HEK293 (cell line): ENCODE data around the gene TMCO1.

Experiments used
- CTCF ChIA-PET: fragments of 350-600 bp; formaldehyde crosslinking; extraction: SDS; loops from one replicate; lab custom pipeline; 2021; ENCODE audit warnings: antibody characterized with exemption; lab: Yijun Ruan, JAX
- POLR2A ChIA-PET: fragments of 300-600 bp; formaldehyde crosslinking; extraction: SDS; loops from one replicate; lab custom pipeline; 2020; ENCODE audit warnings: antibody characterized with exemption, inconsistent platforms; lab: Yijun Ruan, JAX
- H3K27ac ChIP-seq: fragments of 200-500 bp; sonication (Bioruptor generic); 2 replicates; pipeline ENCODE4 v1.5.1; 2014; ENCODE audit warnings: low read depth, low read length, control low read depth, inconsistent platforms; ENCODE audit errors: extremely low read depth
- H3K36me3 ChIP-seq, 2 experiments: fragments of 200-500 bp in 1 of 2; sonication (Bioruptor generic) in 1 of 2; 1 replicate in 1 of 2; 2 replicates in 1 of 2; pipeline ENCODE4 v1.5.1; 2014 to 2017; ENCODE audit warnings: inconsistent platforms in 2 of 2, low read length in 2 of 2; ENCODE audit not compliant: control insufficient read depth in 2 of 2, insufficient read depth in 1 of 2
- H3K4me1 ChIP-seq: fragments of 200-500 bp; sonication (Bioruptor generic); 2 replicates; pipeline ENCODE4 v1.5.1; 2014; ENCODE audit warnings: mild to moderate bottlenecking, low read length, inconsistent platforms; ENCODE audit not compliant: control insufficient read depth, insufficient read depth
- H3K4me3 ChIP-seq: 2 replicates; pipeline ENCODE4 v1.5.1; 2011; ENCODE audit warnings: low read depth, mild to moderate bottlenecking, control low read depth, low read length, moderate library complexity
- H3K9me3 ChIP-seq: fragments of 200-500 bp; sonication (Bioruptor generic); 2 replicates; pipeline ENCODE4 v1.5.1; 2014; ENCODE audit warnings: low read depth, low read length, inconsistent platforms; ENCODE audit not compliant: control insufficient read depth, insufficient read depth
- GLI2 ChIP-seq: fragments of 450-650 bp; formaldehyde crosslinking; IDR thresholded peaks from 2 replicates; pipeline ENCODE4; 2017; ENCODE audit warnings: missing biosample characterization, missing genetic modification characterization, low read depth, borderline replicate concordance
- GLIS1 ChIP-seq: fragments of 450-650 bp; formaldehyde crosslinking; IDR thresholded peaks from 2 replicates; pipeline ENCODE4 v1.5.1; 2016; ENCODE audit warnings: missing biosample characterization, missing genetic modification characterization
- HOXD13 ChIP-seq: sonication (generic); formaldehyde crosslinking; IDR thresholded peaks from 2 replicates; pipeline ENCODE4 v1.8.0; 2022; ENCODE audit warnings: missing genetic modification reagents, borderline replicate concordance
- IKZF3 ChIP-seq: fragments of 450-650 bp; IDR thresholded peaks from 2 replicates; pipeline ENCODE4 v1.5.0; 2018; ENCODE audit warnings: missing biosample characterization, mild to moderate bottlenecking, missing genetic modification characterization, moderate library complexity
- KLF7 ChIP-seq: fragments of 450-650 bp; formaldehyde crosslinking; IDR thresholded peaks from 2 replicates; pipeline ENCODE4 v1.5.1; 2016; ENCODE audit warnings: missing biosample characterization, missing genetic modification characterization, borderline replicate concordance
- MEIS1 ChIP-seq: sonication (generic); formaldehyde crosslinking; IDR thresholded peaks from 2 replicates; pipeline ENCODE4 v1.8.1; 2022; ENCODE audit warnings: missing genetic modification reagents, mild to moderate bottlenecking, borderline replicate concordance
- OSR2 ChIP-seq: fragments of 450-650 bp; formaldehyde crosslinking; IDR thresholded peaks from 2 replicates; pipeline ENCODE4 v1.5.1; 2016; ENCODE audit warnings: missing biosample characterization, missing genetic modification characterization
- PRDM2 ChIP-seq: fragments of 450-650 bp; formaldehyde crosslinking; IDR thresholded peaks from 2 replicates; pipeline ENCODE4 v1.5.1; 2016; ENCODE audit warnings: missing biosample characterization, missing genetic modification characterization, borderline replicate concordance
- REST ChIP-seq: fragments of 450-650 bp; formaldehyde crosslinking; IDR thresholded peaks from 2 replicates; pipeline ENCODE4 v1.5.1; 2016; ENCODE audit warnings: missing biosample characterization, missing genetic modification characterization
- SCRT1 ChIP-seq: fragments of 450-650 bp; formaldehyde crosslinking; IDR thresholded peaks from 2 replicates; pipeline ENCODE4 v1.5.1; 2016; ENCODE audit warnings: missing biosample characterization, missing genetic modification characterization, borderline replicate concordance
- SCRT2 ChIP-seq: fragments of 450-650 bp; formaldehyde crosslinking; IDR thresholded peaks from 2 replicates; pipeline ENCODE4 v1.5.1; 2016; ENCODE audit warnings: missing biosample characterization, missing genetic modification characterization
- ZBTB48 ChIP-seq: fragments of 450-650 bp; formaldehyde crosslinking; IDR thresholded peaks from 2 replicates; pipeline ENCODE4 v1.5.1; 2016; ENCODE audit warnings: missing biosample characterization, missing genetic modification characterization
- ZFHX2 ChIP-seq: fragments of 450-650 bp; formaldehyde crosslinking; conservative IDR thresholded peaks from 2 replicates; pipeline ENCODE4 v1.5.1; 2016; ENCODE audit warnings: missing biosample characterization, missing genetic modification characterization
- ZNF132 ChIP-seq: fragments of 450-650 bp; formaldehyde crosslinking; IDR thresholded peaks from 2 replicates; pipeline ENCODE4 v1.5.1; 2017; ENCODE audit warnings: missing biosample characterization, missing genetic modification characterization, borderline replicate concordance
- ZNF174 ChIP-seq: fragments of 450-650 bp; formaldehyde crosslinking; IDR thresholded peaks from 2 replicates; pipeline ENCODE4 v1.5.0; 2017; ENCODE audit warnings: missing biosample characterization, mild to moderate bottlenecking, missing genetic modification characterization
- ZNF175 ChIP-seq: fragments of 450-650 bp; formaldehyde crosslinking; IDR thresholded peaks from 2 replicates; pipeline ENCODE4 v1.5.1; 2016; ENCODE audit warnings: missing biosample characterization, missing genetic modification characterization
- ZNF2 ChIP-seq: fragments of 450-650 bp; formaldehyde crosslinking; IDR thresholded peaks from 2 replicates; pipeline ENCODE4 v1.5.1; 2016; ENCODE audit warnings: missing biosample characterization, missing genetic modification characterization
- ZNF350 ChIP-seq: fragments of 450-650 bp; formaldehyde crosslinking; IDR thresholded peaks from 2 replicates; pipeline ENCODE4 v1.5.0; 2017; ENCODE audit warnings: missing biosample characterization, mild to moderate bottlenecking, missing genetic modification characterization
- ZNF404 ChIP-seq: fragments of 450-650 bp; formaldehyde crosslinking; IDR thresholded peaks from 2 replicates; pipeline ENCODE4 v1.5.1; 2017; ENCODE audit warnings: missing biosample characterization, missing genetic modification characterization
- ZNF473 ChIP-seq: fragments of 450-650 bp; formaldehyde crosslinking; IDR thresholded peaks from 2 replicates; pipeline ENCODE4 v1.5.1; 2017; ENCODE audit warnings: missing biosample characterization, missing genetic modification characterization
- ZNF558 ChIP-seq: fragments of 450-650 bp; formaldehyde crosslinking; IDR thresholded peaks from 2 replicates; pipeline ENCODE4 v1.5.1; 2016; ENCODE audit warnings: missing biosample characterization, missing genetic modification characterization
- ZNF707 ChIP-seq: fragments of 450-650 bp; formaldehyde crosslinking; IDR thresholded peaks from 2 replicates; pipeline ENCODE4 v1.5.1; 2016; ENCODE audit warnings: missing biosample characterization, missing genetic modification characterization
- TF ChIP-seq, protein P1 (sequence below): fragments of 450-650 bp; formaldehyde crosslinking; IDR thresholded peaks from 2 replicates; pipeline ENCODE4 v1.5.1; 2017; ENCODE audit warnings: missing biosample characterization, missing genetic modification characterization
- TF ChIP-seq, protein P2 (sequence below): fragments of 450-650 bp; formaldehyde crosslinking; IDR thresholded peaks from 2 replicates; pipeline ENCODE4 v1.5.1; 2016; ENCODE audit warnings: missing biosample characterization, missing genetic modification characterization

Gene TMCO1

GRCh38 chr1:165748550-165748949, 20.1 kb downstream of the TMCO1 start:
- no peaks in the 10 kb centered on the region for H3K4me1 ChIP-seq
- POLR2A ChIA-PET: no interaction called here
- H3K9me3 ChIP-seq: no peaks in the 10 kb centered on the region
- CTCF ChIA-PET: no interaction called here
- peaks cover 18 to 40% of the 10 kb centered on the region in 2 experiments for H3K36me3 ChIP-seq
- no peak overlapping the region for H3K4me3 ChIP-seq
- H3K27ac ChIP-seq: no peak overlapping the region
- TF ChIP-seq GLI2 (tag by site-specific recombination) (no peak), ZNF350 (tag by site-specific recombination) (no peak), GLIS1 (tag by site-specific recombination) (no peak), SCRT2 (tag by site-specific recombination) (no peak), MEIS1 (CRISPR knock-in tag) (no peak), KLF7 (tag by site-specific recombination) (no peak), ZBTB48 (tag by site-specific recombination) (no peak), ZNF174 (no peak), ZFHX2 (tag by site-specific recombination) (no peak), OSR2 (tag by site-specific recombination) (no peak), REST (tag by site-specific recombination) (no peak), ZNF558 (tag by site-specific recombination) (no peak), SCRT1 (tag by site-specific recombination) (no peak)
- TF ChIP-seq, protein P1, sequence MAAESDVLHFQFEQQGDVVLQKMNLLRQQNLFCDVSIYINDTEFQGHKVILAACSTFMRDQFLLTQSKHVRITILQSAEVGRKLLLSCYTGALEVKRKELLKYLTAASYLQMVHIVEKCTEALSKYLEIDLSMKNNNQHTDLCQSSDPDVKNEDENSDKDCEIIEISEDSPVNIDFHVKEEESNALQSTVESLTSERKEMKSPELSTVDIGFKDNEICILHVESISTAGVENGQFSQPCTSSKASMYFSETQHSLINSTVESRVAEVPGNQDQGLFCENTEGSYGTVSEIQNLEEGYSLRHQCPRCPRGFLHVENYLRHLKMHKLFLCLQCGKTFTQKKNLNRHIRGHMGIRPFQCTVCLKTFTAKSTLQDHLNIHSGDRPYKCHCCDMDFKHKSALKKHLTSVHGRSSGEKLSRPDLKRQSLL (tag by site-specific recombination): no peak
- TF ChIP-seq, all 188 proteins: peak for 0

GRCh38 chr1:165747632-165748447, 20.8 kb downstream of the TMCO1 start:
- no peaks in the 10 kb centered on the region for H3K4me1 ChIP-seq
- ChIA-PET CTCF (no interaction called here), POLR2A (no interaction called here)
- H3K4me3 ChIP-seq: no peak overlapping the region
- H3K9me3 ChIP-seq: no peaks in the 10 kb centered on the region
- peaks cover 17 to 38% of the 10 kb centered on the region in 2 experiments for H3K36me3 ChIP-seq
- H3K27ac ChIP-seq: no peak overlapping the region
- TF ChIP-seq ZNF2 (no peak), PRDM2 (tag by site-specific recombination) (no peak), ZNF473 (tag by site-specific recombination) (no peak), HOXD13 (CRISPR knock-in tag) (no peak), ZNF175 (tag by site-specific recombination) (no peak), ZNF132 (tag by site-specific recombination) (no peak), IKZF3 (no peak), ZNF707 (tag by site-specific recombination) (no peak), ZNF404 (tag by site-specific recombination) (no peak)
- TF ChIP-seq, protein P2, sequence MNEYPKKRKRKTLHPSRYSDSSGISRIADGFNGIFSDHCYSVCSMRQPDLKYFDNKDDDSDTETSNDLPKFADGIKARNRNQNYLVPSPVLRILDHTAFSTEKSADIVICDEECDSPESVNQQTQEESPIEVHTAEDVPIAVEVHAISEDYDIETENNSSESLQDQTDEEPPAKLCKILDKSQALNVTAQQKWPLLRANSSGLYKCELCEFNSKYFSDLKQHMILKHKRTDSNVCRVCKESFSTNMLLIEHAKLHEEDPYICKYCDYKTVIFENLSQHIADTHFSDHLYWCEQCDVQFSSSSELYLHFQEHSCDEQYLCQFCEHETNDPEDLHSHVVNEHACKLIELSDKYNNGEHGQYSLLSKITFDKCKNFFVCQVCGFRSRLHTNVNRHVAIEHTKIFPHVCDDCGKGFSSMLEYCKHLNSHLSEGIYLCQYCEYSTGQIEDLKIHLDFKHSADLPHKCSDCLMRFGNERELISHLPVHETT: no peak
